WTC11 (cell line): ENCODE results near the gene EVC2.

ENCODE experiments used
- CREB1 ChIP-seq: sonication (generic); formaldehyde crosslinking; IDR thresholded peaks from 2 replicates; pipeline ENCODE4 v1.8.0; 2023; ENCODE audit warnings: mild to moderate bottlenecking, missing genetic modification reagents
- JUN ChIP-seq: sonication (generic); formaldehyde crosslinking; IDR thresholded peaks from 2 replicates; pipeline ENCODE4 v1.8.0; 2023; ENCODE audit warnings: mild to moderate bottlenecking, missing genetic modification reagents
- ZNF138 ChIP-seq: sonication (generic); formaldehyde crosslinking; conservative IDR thresholded peaks from 2 replicates; pipeline ENCODE4 v1.8.1; 2022; ENCODE audit warnings: mild to moderate bottlenecking, moderate library complexity, missing genetic modification reagents
- TF ChIP-seq, protein P1 (sequence below): sonication (generic); formaldehyde crosslinking; IDR thresholded peaks from 2 replicates; pipeline ENCODE4 v1.8.0; 2022; ENCODE audit warnings: missing genetic modification reagents
- TF ChIP-seq, protein P2 (sequence below): fragments of 200-600 bp; IDR thresholded peaks from 2 replicates; pipeline ENCODE4 v1.8.0; 2022; ENCODE audit warnings: antibody characterized with exemption
- TF ChIP-seq, protein P3 (sequence below): sonication (generic); formaldehyde crosslinking; IDR thresholded peaks from 2 replicates; pipeline ENCODE4 v1.8.1; 2023; ENCODE audit warnings: mild to moderate bottlenecking, missing genetic modification reagents, moderate library complexity
- TF ChIP-seq, protein P4 (sequence below): sonication (generic); formaldehyde crosslinking; IDR thresholded peaks from 2 replicates; pipeline ENCODE4 v1.8.1; 2023; ENCODE audit warnings: mild to moderate bottlenecking, missing genetic modification reagents, moderate library complexity
- TF ChIP-seq, protein P5 (sequence below): sonication (generic); formaldehyde crosslinking; IDR thresholded peaks from 2 replicates; pipeline ENCODE4 v1.8.0; 2022; ENCODE audit warnings: mild to moderate bottlenecking, missing genetic modification reagents

DNA sequence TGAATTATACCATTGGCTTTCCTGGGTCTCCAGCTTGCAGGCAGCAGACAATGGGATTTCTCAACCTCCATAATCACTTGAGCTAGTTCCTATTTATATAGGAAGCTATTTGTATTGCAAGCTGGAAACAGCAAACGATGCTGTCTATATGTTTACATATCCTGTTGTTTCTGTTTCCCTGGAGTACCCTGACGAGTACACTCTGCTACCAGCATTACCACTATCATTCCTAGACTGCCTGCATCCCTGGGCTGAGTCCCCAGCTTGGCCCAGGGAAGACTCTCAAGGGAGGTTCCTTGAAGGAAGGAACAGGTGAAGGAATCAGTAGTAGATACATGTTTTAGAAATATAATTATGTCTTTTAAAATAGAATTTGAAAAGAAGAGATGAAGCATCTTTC is 81.4 kb downstream of the EVC2 start:
- TF ChIP-seq, protein P1, sequence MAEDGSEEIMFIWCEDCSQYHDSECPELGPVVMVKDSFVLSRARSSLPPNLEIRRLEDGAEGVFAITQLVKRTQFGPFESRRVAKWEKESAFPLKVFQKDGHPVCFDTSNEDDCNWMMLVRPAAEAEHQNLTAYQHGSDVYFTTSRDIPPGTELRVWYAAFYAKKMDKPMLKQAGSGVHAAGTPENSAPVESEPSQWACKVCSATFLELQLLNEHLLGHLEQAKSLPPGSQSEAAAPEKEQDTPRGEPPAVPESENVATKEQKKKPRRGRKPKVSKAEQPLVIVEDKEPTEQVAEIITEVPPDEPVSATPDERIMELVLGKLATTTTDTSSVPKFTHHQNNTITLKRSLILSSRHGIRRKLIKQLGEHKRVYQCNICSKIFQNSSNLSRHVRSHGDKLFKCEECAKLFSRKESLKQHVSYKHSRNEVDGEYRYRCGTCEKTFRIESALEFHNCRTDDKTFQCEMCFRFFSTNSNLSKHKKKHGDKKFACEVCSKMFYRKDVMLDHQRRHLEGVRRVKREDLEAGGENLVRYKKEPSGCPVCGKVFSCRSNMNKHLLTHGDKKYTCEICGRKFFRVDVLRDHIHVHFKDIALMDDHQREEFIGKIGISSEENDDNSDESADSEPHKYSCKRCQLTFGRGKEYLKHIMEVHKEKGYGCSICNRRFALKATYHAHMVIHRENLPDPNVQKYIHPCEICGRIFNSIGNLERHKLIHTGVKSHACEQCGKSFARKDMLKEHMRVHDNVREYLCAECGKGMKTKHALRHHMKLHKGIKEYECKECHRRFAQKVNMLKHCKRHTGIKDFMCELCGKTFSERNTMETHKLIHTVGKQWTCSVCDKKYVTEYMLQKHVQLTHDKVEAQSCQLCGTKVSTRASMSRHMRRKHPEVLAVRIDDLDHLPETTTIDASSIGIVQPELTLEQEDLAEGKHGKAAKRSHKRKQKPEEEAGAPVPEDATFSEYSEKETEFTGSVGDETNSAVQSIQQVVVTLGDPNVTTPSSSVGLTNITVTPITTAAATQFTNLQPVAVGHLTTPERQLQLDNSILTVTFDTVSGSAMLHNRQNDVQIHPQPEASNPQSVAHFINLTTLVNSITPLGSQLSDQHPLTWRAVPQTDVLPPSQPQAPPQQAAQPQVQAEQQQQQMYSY (CRISPR knock-in tag), result no peak
- TF ChIP-seq, protein P2, sequence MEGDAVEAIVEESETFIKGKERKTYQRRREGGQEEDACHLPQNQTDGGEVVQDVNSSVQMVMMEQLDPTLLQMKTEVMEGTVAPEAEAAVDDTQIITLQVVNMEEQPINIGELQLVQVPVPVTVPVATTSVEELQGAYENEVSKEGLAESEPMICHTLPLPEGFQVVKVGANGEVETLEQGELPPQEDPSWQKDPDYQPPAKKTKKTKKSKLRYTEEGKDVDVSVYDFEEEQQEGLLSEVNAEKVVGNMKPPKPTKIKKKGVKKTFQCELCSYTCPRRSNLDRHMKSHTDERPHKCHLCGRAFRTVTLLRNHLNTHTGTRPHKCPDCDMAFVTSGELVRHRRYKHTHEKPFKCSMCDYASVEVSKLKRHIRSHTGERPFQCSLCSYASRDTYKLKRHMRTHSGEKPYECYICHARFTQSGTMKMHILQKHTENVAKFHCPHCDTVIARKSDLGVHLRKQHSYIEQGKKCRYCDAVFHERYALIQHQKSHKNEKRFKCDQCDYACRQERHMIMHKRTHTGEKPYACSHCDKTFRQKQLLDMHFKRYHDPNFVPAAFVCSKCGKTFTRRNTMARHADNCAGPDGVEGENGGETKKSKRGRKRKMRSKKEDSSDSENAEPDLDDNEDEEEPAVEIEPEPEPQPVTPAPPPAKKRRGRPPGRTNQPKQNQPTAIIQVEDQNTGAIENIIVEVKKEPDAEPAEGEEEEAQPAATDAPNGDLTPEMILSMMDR, result no peak
- TF ChIP-seq ZNF138, result no peak
- TF ChIP-seq JUN (CRISPR knock-in tag), result no peak
- TF ChIP-seq, protein P3, sequence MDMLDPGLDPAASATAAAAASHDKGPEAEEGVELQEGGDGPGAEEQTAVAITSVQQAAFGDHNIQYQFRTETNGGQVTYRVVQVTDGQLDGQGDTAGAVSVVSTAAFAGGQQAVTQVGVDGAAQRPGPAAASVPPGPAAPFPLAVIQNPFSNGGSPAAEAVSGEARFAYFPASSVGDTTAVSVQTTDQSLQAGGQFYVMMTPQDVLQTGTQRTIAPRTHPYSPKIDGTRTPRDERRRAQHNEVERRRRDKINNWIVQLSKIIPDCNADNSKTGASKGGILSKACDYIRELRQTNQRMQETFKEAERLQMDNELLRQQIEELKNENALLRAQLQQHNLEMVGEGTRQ, result no peak
- TF ChIP-seq CREB1, result no peak
- TF ChIP-seq, protein P4, sequence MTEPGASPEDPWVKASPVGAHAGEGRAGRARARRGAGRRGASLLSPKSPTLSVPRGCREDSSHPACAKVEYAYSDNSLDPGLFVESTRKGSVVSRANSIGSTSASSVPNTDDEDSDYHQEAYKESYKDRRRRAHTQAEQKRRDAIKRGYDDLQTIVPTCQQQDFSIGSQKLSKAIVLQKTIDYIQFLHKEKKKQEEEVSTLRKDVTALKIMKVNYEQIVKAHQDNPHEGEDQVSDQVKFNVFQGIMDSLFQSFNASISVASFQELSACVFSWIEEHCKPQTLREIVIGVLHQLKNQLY (CRISPR knock-in tag), result no peak
- TF ChIP-seq, protein P5, sequence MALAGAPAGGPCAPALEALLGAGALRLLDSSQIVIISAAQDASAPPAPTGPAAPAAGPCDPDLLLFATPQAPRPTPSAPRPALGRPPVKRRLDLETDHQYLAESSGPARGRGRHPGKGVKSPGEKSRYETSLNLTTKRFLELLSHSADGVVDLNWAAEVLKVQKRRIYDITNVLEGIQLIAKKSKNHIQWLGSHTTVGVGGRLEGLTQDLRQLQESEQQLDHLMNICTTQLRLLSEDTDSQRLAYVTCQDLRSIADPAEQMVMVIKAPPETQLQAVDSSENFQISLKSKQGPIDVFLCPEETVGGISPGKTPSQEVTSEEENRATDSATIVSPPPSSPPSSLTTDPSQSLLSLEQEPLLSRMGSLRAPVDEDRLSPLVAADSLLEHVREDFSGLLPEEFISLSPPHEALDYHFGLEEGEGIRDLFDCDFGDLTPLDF (CRISPR knock-in tag), result no peak
